ENCODE results near the gene PIGB.

The PIGB gene

GRCh38 chr15:55362641-55363040 is 43.6 kb downstream of the PIGB start:
- TF ChIP-seq USF1 (IDR thresholded peaks at IDR 0.05), result no peak
- TF ChIP-seq RAD21 (IDR thresholded peaks at IDR 0.05; ENCODE audit: low read depth), result no peak
- TF ChIP-seq NFIC (IDR thresholded peaks at IDR 0.05), result no peak
- TF ChIP-seq REST (IDR thresholded peaks at IDR 0.05; ENCODE audit: low read depth), result no peak
- TF ChIP-seq TCF12 (IDR thresholded peaks at IDR 0.05; ENCODE audit: low read depth), result no peak
- no peak for TF ChIP-seq TEAD4 (IDR thresholded peaks at IDR 0.05)
- no peak for TF ChIP-seq MAX (IDR thresholded peaks at IDR 0.05)
- no peak for TF ChIP-seq ZBTB7A (IDR thresholded peaks at IDR 0.05; ENCODE audit: low read depth)
- TF ChIP-seq FOXM1 (IDR thresholded peaks at IDR 0.05; ENCODE audit: borderline replicate concordance, low read depth), result no peak
- no peak for TF ChIP-seq EGR1 (IDR thresholded peaks at IDR 0.05)
- no peak for TF ChIP-seq EP300 (IDR thresholded peaks at IDR 0.05; ENCODE audit: borderline replicate concordance)
- TF ChIP-seq CEBPB (IDR thresholded peaks at IDR 0.05), result no peak
- no peak for TF ChIP-seq YY1 (IDR thresholded peaks at IDR 0.05; ENCODE audit: low read depth)
- no peak for TF ChIP-seq TAF1 (IDR thresholded peaks at IDR 0.05; ENCODE audit: low read depth)
- TF ChIP-seq CREB1 (IDR thresholded peaks at IDR 0.05; ENCODE audit: low read depth), result no peak

- TF ChIP-seq TAF1 (IDR thresholded peaks at IDR 0.05; ENCODE audit: low read depth) (no peak), EP300 (IDR thresholded peaks at IDR 0.05; ENCODE audit: borderline replicate concordance) (no peak), CREB1 (IDR thresholded peaks at IDR 0.05; ENCODE audit: low read depth) (no peak), REST (IDR thresholded peaks at IDR 0.05; ENCODE audit: low read depth) (no peak), TEAD4 (IDR thresholded peaks at IDR 0.05) (no peak), CEBPB (IDR thresholded peaks at IDR 0.05) (no peak)
Measured at GRCh38 chr15:55366981-55367380, 48.0 kb downstream of the PIGB start.

GRCh38 chr15:55372701-55373440 is 53.8 kb downstream of the PIGB start:
- TF ChIP-seq TEAD4 (IDR thresholded peaks at IDR 0.05) (no peak), ZBTB7A (IDR thresholded peaks at IDR 0.05; ENCODE audit: low read depth) (no peak), YY1 (IDR thresholded peaks at IDR 0.05; ENCODE audit: low read depth) (no peak), NFIC (IDR thresholded peaks at IDR 0.05) (no peak), FOXM1 (IDR thresholded peaks at IDR 0.05; ENCODE audit: borderline replicate concordance, low read depth) (no peak), USF1 (IDR thresholded peaks at IDR 0.05) (no peak), CREB1 (IDR thresholded peaks at IDR 0.05; ENCODE audit: low read depth) (no peak), EP300 (IDR thresholded peaks at IDR 0.05; ENCODE audit: borderline replicate concordance) (no peak)

- TF ChIP-seq MAX (IDR thresholded peaks at IDR 0.05) (no peak), EGR1 (IDR thresholded peaks at IDR 0.05) (no peak), CREB1 (IDR thresholded peaks at IDR 0.05; ENCODE audit: low read depth) (no peak)
Measured at GRCh38 chr15:55379095-55379494, 60.1 kb downstream of the PIGB start.

- TF ChIP-seq YY1 (IDR thresholded peaks at IDR 0.05; ENCODE audit: low read depth) (no peak), MAX (IDR thresholded peaks at IDR 0.05) (no peak), REST (IDR thresholded peaks at IDR 0.05; ENCODE audit: low read depth) (no peak), USF1 (IDR thresholded peaks at IDR 0.05) (no peak), TAF1 (IDR thresholded peaks at IDR 0.05; ENCODE audit: low read depth) (no peak), EP300 (IDR thresholded peaks at IDR 0.05; ENCODE audit: borderline replicate concordance) (no peak), ZBTB7A (IDR thresholded peaks at IDR 0.05; ENCODE audit: low read depth) (no peak), CREB1 (IDR thresholded peaks at IDR 0.05; ENCODE audit: low read depth) (no peak), EGR1 (IDR thresholded peaks at IDR 0.05) (no peak), TCF12 (IDR thresholded peaks at IDR 0.05; ENCODE audit: low read depth) (no peak), NFIC (IDR thresholded peaks at IDR 0.05) (no peak), RAD21 (IDR thresholded peaks at IDR 0.05; ENCODE audit: low read depth) (no peak)
Measured at GRCh38 chr15:55381595-55381994, 62.6 kb downstream of the PIGB start.

Measured in Ishikawa (cell line).